Panc1 (cell line): ENCODE results near the gene LAMB3.

Source experiments
- CTCF ChIP-seq: fragments of 450-650 bp; IDR thresholded peaks from 2 replicates; pipeline ENCODE4 v1.5.1; 2017; ENCODE audit warnings: mild to moderate bottlenecking
- POLR2AphosphoS5 ChIP-seq: IDR thresholded peaks from 2 replicates; pipeline ENCODE4 v1.6.1; 2012; ENCODE audit warnings: mild to moderate bottlenecking, low read depth, low read length, moderate library complexity

GRCh38 chr1:209692296-209692695 lies 40.1 kb upstream of the LAMB3 start:
- TF ChIP-seq CTCF (no peak), POLR2AphosphoS5 (no peak)
